ENCODE results near the gene TMPRSS7.

TMPRSS7 gene

GRCh38 chr3:111999484-112000324 lies 34.8 kb upstream of the TMPRSS7 start:
- no peak overlapping the region for H3K27ac ChIP-seq
- in situ Hi-C loops (cut with HindIII; ENCODE audit: low pct_ligation_motif_present, low sequenced_read_pairs) = no loop called here
- TF ChIP-seq CTCF (IDR thresholded peaks at IDR 0.05; ENCODE audit: low read depth, low read length, missing control alignments) = no peak
- no peak for DNase-seq
- no peaks in the 10 kb centered on the region for H3K27me3 ChIP-seq (replicated peaks)
- H3K4me3 ChIP-seq (ENCODE audit: low read depth, low read length) = peak overlapping the region; percentile 59
- no peaks in the 10 kb centered on the region for H3K36me3 ChIP-seq (replicated peaks)

GRCh38 chr3:112000367-112000771 lies 34.2 kb upstream of the TMPRSS7 start:
- Histone ChIP-seq H3K4me3 (ENCODE audit: low read depth, low read length) (no peak overlapping the region), H3K36me3 (replicated peaks) (no peaks in the 10 kb centered on the region), H3K27ac (no peak overlapping the region), H3K27me3 (replicated peaks) (no peaks in the 10 kb centered on the region)
- no peak for DNase-seq
- no peak for TF ChIP-seq CTCF (IDR thresholded peaks at IDR 0.05; ENCODE audit: low read depth, low read length, missing control alignments)
- in situ Hi-C loops (cut with HindIII; ENCODE audit: low pct_ligation_motif_present, low sequenced_read_pairs) = no loop called here

GRCh38 chr3:112000966-112001365 lies 33.6 kb upstream of the TMPRSS7 start:
- Histone ChIP-seq H3K27ac (no peak overlapping the region), H3K4me3 (ENCODE audit: low read depth, low read length) (no peak overlapping the region), H3K27me3 (replicated peaks) (no peaks in the 10 kb centered on the region), H3K36me3 (replicated peaks) (no peaks in the 10 kb centered on the region)
- TF ChIP-seq CTCF (IDR thresholded peaks at IDR 0.05; ENCODE audit: low read depth, low read length, missing control alignments) = no peak
- in situ Hi-C loops (cut with HindIII; ENCODE audit: low pct_ligation_motif_present, low sequenced_read_pairs) = no loop called here
- no peak for DNase-seq

GRCh38 chr3:112001526-112001925 lies 33.0 kb upstream of the TMPRSS7 start:
- no peak for TF ChIP-seq CTCF (IDR thresholded peaks at IDR 0.05; ENCODE audit: low read depth, low read length, missing control alignments)
- Histone ChIP-seq H3K36me3 (replicated peaks) (no peaks in the 10 kb centered on the region), H3K4me3 (ENCODE audit: low read depth, low read length) (no peak overlapping the region), H3K27ac (no peak overlapping the region), H3K27me3 (replicated peaks) (no peaks in the 10 kb centered on the region)
- in situ Hi-C loops (cut with HindIII; ENCODE audit: low pct_ligation_motif_present, low sequenced_read_pairs) = no loop called here
- DNase-seq = no peak

GRCh38 chr3:112002096-112002971 lies 32.2 kb upstream of the TMPRSS7 start:
- H3K27ac ChIP-seq = no peak overlapping the region
- no peak overlapping the region for H3K4me3 ChIP-seq (ENCODE audit: low read depth, low read length)
- in situ Hi-C loops (cut with HindIII; ENCODE audit: low pct_ligation_motif_present, low sequenced_read_pairs) = no loop called here
- no peaks in the 10 kb centered on the region for H3K36me3 ChIP-seq (replicated peaks)
- TF ChIP-seq CTCF (IDR thresholded peaks at IDR 0.05; ENCODE audit: low read depth, low read length, missing control alignments) = no peak
- H3K27me3 ChIP-seq (replicated peaks) = no peaks in the 10 kb centered on the region
- DNase-seq = no peak
